Progenitor cell of endocrine pancreas (in vitro differentiated cells): ENCODE measurements around the gene TPX2. TPM values are rescaled to one million over a fixed set of nuclear protein-coding genes. Genes with fewer than 3 reads are reported as not detected.
"Not testable (repeated sequence)": the region's sequence is repeated elsewhere in the genome, so short reads cannot be mapped to it uniquely, and the experiment has no call there.

Source experiments
- DNase-seq: peaks from one replicate; pipeline ENCODE4 v3.0.0; 2021; ENCODE audit warnings: low spot score; ENCODE audit not compliant: unreplicated experiment
- H3K27ac Mint-ChIP-seq: 2 replicates; pipeline ENCODE4 v1.8.0; 2021; ENCODE audit warnings: mild to moderate bottlenecking, moderate library complexity, mixed read lengths
- H3K27me3 Mint-ChIP-seq: 2 replicates; pipeline ENCODE4 v1.8.0; 2021; ENCODE audit warnings: mixed read lengths
- H3K36me3 Mint-ChIP-seq: 2 replicates; pipeline ENCODE4 v1.8.0; 2022; ENCODE audit warnings: mixed read lengths; ENCODE audit not compliant: insufficient read depth
- H3K4me1 Mint-ChIP-seq: 2 replicates; pipeline ENCODE4 v1.8.0; 2021; ENCODE audit warnings: low read depth, mixed read lengths
- H3K4me3 Mint-ChIP-seq: 2 replicates; pipeline ENCODE4 v1.8.0; 2021; ENCODE audit warnings: low read depth, mild to moderate bottlenecking, moderate library complexity, mixed read lengths
- H3K9me3 Mint-ChIP-seq: 2 replicates; pipeline ENCODE4 v1.8.0; 2021; ENCODE audit warnings: low read depth, mixed read lengths
- total RNA-seq: library from RNA; stranded (reverse); gene quantifications from 2 replicates; pipeline ENCODE4 v1.2.1, GENCODE V29; 2021
- TF ChIP-seq, protein P1 (sequence below): fragments of 200-600 bp; sonication (generic); IDR thresholded peaks from one replicate; pipeline ENCODE4 v1.5.0; 2021; ENCODE audit warnings: antibody characterized with exemption, mild to moderate bottlenecking; ENCODE audit not compliant: unreplicated experiment

TPX2 gene
- total RNA-seq, 1 donor from 2014 or later: 77.0 TPM

DNA sequence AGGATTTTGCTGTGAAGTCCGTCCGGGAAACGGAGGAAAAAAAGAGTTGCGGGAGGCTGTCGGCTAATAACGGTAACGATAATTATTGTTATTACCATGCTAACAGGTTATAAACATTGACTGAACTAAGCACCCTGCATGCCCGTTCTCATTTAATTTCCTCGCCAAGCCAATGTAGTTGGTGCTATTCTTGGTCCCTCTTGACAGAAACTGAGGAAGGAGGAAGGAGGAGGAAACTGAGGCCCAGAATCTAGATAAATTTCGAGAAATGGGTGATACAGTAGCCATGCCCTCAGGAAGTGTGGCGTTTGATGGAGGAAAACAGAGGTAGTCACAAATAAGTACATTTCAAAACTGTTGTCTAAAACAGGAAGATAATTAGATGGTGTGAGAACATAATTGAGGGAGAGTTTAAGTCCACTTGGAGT is 474 bp downstream of the TPX2 start:
- H3K4me1 Mint-ChIP-seq: peaks cover 3% of the 10 kb centered on the region
- H3K9me3 Mint-ChIP-seq: no peaks in the 10 kb centered on the region
- TF ChIP-seq, protein P1, sequence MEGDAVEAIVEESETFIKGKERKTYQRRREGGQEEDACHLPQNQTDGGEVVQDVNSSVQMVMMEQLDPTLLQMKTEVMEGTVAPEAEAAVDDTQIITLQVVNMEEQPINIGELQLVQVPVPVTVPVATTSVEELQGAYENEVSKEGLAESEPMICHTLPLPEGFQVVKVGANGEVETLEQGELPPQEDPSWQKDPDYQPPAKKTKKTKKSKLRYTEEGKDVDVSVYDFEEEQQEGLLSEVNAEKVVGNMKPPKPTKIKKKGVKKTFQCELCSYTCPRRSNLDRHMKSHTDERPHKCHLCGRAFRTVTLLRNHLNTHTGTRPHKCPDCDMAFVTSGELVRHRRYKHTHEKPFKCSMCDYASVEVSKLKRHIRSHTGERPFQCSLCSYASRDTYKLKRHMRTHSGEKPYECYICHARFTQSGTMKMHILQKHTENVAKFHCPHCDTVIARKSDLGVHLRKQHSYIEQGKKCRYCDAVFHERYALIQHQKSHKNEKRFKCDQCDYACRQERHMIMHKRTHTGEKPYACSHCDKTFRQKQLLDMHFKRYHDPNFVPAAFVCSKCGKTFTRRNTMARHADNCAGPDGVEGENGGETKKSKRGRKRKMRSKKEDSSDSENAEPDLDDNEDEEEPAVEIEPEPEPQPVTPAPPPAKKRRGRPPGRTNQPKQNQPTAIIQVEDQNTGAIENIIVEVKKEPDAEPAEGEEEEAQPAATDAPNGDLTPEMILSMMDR: no peak
- no peak overlapping the region for H3K27ac Mint-ChIP-seq
- H3K36me3 Mint-ChIP-seq: peaks cover 4% of the 10 kb centered on the region
- DNase-seq: no peak
- no peaks in the 10 kb centered on the region for H3K27me3 Mint-ChIP-seq
- H3K4me3 Mint-ChIP-seq: no peak overlapping the region

DNA sequence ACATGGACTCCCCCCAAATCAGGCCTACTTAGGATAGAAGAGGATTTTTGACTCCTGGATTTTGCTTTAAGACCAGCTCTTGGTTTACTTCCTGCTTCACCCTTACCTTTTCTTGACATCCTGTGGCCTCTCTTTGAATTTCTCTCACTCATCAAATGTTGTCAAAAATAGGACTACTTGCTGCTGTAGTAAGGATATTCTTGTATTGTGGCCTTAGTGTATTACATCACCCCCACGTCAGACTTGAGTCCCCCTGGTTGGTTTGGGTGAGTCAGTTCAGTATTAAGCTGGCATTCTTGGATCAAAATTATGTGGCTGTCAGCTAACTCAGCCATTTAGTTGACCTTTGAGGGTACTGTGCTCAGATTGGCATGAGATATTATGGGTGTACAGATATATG is 1.1 kb downstream of the TPX2 start:
- Mint-ChIP-seq H3K27ac (no peak overlapping the region), H3K4me1 (peaks cover 4% of the 10 kb centered on the region), H3K27me3 (no peaks in the 10 kb centered on the region), H3K4me3 (no peak overlapping the region), H3K36me3 (peaks cover 5% of the 10 kb centered on the region), H3K9me3 (no peaks in the 10 kb centered on the region)
- TF ChIP-seq, protein P1: no peak
- DNase-seq: no peak

GRCh38 chr20:31740656-31741323 is 1.7 kb downstream of the TPX2 start:
- H3K4me3 Mint-ChIP-seq: no peak overlapping the region
- no peaks in the 10 kb centered on the region for H3K27me3 Mint-ChIP-seq
- no peak overlapping the region for H3K27ac Mint-ChIP-seq
- DNase-seq: no peak
- H3K9me3 Mint-ChIP-seq: no peaks in the 10 kb centered on the region
- TF ChIP-seq, protein P1: no peak
- H3K4me1 Mint-ChIP-seq: peaks cover 8% of the 10 kb centered on the region
- peaks cover 5% of the 10 kb centered on the region for H3K36me3 Mint-ChIP-seq

DNA sequence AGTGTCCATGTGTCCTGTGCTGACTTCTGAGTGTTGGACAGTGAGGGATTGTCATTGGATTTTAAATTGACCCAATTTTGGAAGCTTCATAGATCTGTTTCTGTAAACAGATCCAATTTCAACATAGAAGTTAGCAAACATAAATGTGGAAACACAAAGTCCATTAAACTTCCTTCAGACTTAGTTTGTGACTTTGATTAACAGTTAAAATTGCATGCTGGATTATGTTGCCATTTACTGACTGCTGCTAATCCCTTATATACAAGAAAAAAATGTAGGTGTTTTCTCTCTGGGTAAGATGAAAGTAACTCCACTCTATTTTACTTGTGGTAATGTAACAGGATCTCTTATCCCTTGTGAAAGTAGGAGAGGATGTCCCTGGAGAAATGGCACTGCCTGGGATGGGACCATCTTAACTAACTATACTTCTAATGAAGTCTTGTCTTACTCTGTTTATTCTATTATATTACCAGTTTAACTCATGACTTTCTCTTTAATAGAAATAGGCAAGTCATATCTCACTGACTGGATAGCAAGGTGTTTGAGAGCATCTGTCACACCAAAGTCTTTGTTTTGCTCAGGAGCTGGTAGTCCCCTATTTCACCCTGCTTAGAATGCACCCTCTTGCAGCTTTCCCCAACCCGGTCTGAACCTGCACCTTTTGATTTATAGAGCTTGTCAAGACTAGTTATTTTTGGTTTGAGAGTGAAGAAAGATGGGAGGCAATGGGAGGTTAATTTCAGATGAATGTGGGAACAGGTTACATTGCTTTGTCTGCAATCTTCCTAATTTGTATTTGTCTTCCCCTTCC is 7.2 kb downstream of the TPX2 start:
- Mint-ChIP-seq H3K9me3 (no peaks in the 10 kb centered on the region), H3K27me3 (no peaks in the 10 kb centered on the region), H3K36me3 (peaks cover 8% of the 10 kb centered on the region), H3K4me1 (peaks cover 32% of the 10 kb centered on the region), H3K27ac (peak overlapping the region; percentile 34), H3K4me3 (peak overlapping the region; percentile 1)
- TF ChIP-seq, protein P1: no peak
- no peak for DNase-seq

GRCh38 chr20:31747028-31747427 is 7.9 kb downstream of the TPX2 start:
- not testable (repeated sequence) for H3K36me3 Mint-ChIP-seq
- peaks cover 30% of the 10 kb centered on the region for H3K4me1 Mint-ChIP-seq

More at GRCh38 chr20:31747028-31747427, 7.9 kb downstream of the TPX2 start:
- H3K9me3 Mint-ChIP-seq, H3K27me3 Mint-ChIP-seq, DNase-seq, H3K4me3 Mint-ChIP-seq: not testable (repeated sequence)
- H3K27ac Mint-ChIP-seq: peak overlapping the region; percentile 90
